ENCODE results near the gene CPS1. TPM values are rescaled to one million over a fixed set of nuclear protein-coding genes. Genes with fewer than 3 reads are reported as not detected.

CPS1 gene
- total RNA-seq, 1 donor from 2014 or later = 4.4 TPM

- no peak for DNase-seq (ENCODE audit: low spot score in 2 of 2, unreplicated experiment in 2 of 2)
- Mint-ChIP-seq H3K27me3 (ENCODE audit: low read depth) (no peaks in the 10 kb centered on the region), H3K36me3 (peaks cover 2% of the 10 kb centered on the region), H3K4me3 (no peak overlapping the region), H3K9me3 (peaks cover 2% of the 10 kb centered on the region), H3K4me1 (peaks cover 12% of the 10 kb centered on the region), H3K27ac (no peak overlapping the region)
- TF ChIP-seq, protein P1, sequence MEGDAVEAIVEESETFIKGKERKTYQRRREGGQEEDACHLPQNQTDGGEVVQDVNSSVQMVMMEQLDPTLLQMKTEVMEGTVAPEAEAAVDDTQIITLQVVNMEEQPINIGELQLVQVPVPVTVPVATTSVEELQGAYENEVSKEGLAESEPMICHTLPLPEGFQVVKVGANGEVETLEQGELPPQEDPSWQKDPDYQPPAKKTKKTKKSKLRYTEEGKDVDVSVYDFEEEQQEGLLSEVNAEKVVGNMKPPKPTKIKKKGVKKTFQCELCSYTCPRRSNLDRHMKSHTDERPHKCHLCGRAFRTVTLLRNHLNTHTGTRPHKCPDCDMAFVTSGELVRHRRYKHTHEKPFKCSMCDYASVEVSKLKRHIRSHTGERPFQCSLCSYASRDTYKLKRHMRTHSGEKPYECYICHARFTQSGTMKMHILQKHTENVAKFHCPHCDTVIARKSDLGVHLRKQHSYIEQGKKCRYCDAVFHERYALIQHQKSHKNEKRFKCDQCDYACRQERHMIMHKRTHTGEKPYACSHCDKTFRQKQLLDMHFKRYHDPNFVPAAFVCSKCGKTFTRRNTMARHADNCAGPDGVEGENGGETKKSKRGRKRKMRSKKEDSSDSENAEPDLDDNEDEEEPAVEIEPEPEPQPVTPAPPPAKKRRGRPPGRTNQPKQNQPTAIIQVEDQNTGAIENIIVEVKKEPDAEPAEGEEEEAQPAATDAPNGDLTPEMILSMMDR (IDR thresholded peaks at IDR 0.05; ENCODE audit: unreplicated experiment) = no peak
Measured at GRCh38 chr2:210635257-210635656, 78.9 kb downstream of the CPS1 start.

GRCh38 chr2:210642333-210642732 is 85.9 kb downstream of the CPS1 start:
- Mint-ChIP-seq H3K4me3 (no peak overlapping the region), H3K9me3 (peaks cover 4% of the 10 kb centered on the region), H3K27me3 (ENCODE audit: low read depth) (no peaks in the 10 kb centered on the region), H3K4me1 (peaks cover 6% of the 10 kb centered on the region), H3K27ac (no peak overlapping the region), H3K36me3 (no peaks in the 10 kb centered on the region)
- DNase-seq (ENCODE audit: low spot score in 2 of 2, unreplicated experiment in 2 of 2) = no peak
- TF ChIP-seq, protein P1 (IDR thresholded peaks at IDR 0.05; ENCODE audit: unreplicated experiment) = no peak

GRCh38 chr2:210647151-210647550 is 90.8 kb downstream of the CPS1 start:
- TF ChIP-seq, protein P1 (IDR thresholded peaks at IDR 0.05; ENCODE audit: unreplicated experiment) = no peak
- Mint-ChIP-seq H3K4me3 (no peak overlapping the region), H3K36me3 (no peaks in the 10 kb centered on the region), H3K9me3 (no peaks in the 10 kb centered on the region), H3K4me1 (no peaks in the 10 kb centered on the region), H3K27ac (no peak overlapping the region), H3K27me3 (ENCODE audit: low read depth) (no peaks in the 10 kb centered on the region)
- DNase-seq (ENCODE audit: low spot score in 2 of 2, unreplicated experiment in 2 of 2) = no peak

- H3K27me3 Mint-ChIP-seq (ENCODE audit: low read depth) = no peaks in the 10 kb centered on the region
- H3K9me3 Mint-ChIP-seq = no peaks in the 10 kb centered on the region
Measured at GRCh38 chr2:210654091-210654490, 97.7 kb downstream of the CPS1 start.

DNA sequence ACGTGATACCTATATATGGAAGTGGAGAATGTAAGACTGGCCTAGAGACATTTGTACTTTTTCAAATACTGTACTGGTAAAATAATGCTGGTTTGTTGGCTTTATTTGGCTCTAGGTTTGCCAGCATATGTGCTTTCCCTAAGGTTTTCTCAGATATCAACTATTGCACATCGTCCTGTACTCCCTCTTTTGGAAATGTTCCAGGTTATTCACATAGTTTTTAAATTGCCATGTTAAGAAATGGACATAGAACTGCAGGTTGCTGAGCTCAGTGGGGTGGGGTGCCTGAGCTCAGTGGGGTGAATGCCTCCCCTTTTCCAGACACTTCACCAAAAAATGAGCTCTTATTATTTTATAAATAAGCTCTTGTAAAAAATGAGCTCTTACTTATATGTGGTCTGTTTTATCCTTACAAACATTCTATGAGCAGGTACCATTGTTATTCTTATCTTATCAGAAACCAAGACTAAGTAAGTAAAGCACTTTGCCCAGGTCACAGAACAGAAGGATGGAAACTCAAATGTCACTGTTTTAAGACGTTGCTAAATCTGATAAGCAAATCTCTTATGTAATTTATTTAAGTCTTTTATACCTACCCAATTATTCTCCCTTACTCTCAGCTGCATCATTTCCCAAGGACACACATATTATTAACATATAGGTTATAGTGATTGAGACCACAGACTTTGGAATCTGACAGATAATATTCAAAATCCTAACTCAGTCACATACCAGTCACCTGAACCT is 99.0 kb downstream of the CPS1 start:
- Mint-ChIP-seq H3K4me3 (no peak overlapping the region), H3K27me3 (ENCODE audit: low read depth) (no peaks in the 10 kb centered on the region), H3K9me3 (peaks cover 8% of the 10 kb centered on the region), H3K36me3 (no peaks in the 10 kb centered on the region), H3K27ac (no peak overlapping the region), H3K4me1 (peaks cover 7% of the 10 kb centered on the region)
- TF ChIP-seq, protein P1 (IDR thresholded peaks at IDR 0.05; ENCODE audit: unreplicated experiment) = no peak
- DNase-seq (ENCODE audit: low spot score in 2 of 2, unreplicated experiment in 2 of 2) = no peak

More at GRCh38 chr2:210654091-210654490, 97.7 kb downstream of the CPS1 start:
- DNase-seq (ENCODE audit: low spot score in 2 of 2, unreplicated experiment in 2 of 2) = no peak
- Mint-ChIP-seq H3K36me3 (no peaks in the 10 kb centered on the region), H3K27ac (no peak overlapping the region), H3K4me1 (peaks cover 7% of the 10 kb centered on the region), H3K4me3 (no peak overlapping the region)
- TF ChIP-seq, protein P1 (IDR thresholded peaks at IDR 0.05; ENCODE audit: unreplicated experiment) = no peak

Data from mesothelial cell of epicardium (in vitro differentiated cells).